Fibroblast of villous mesenchyme (primary cell): ENCODE results near the gene SETD3. TPM values are rescaled to one million over a fixed set of nuclear protein-coding genes. Genes with fewer than 3 reads are reported as not detected.
A peak's percentile ranks its signal among the peaks of the same experiment; 100 is the strongest.

Experiments
- DNase-seq: peaks from one replicate; pipeline ENCODE4 v3.0.0-alpha.2; 2010; ENCODE audit warnings: low read depth
- H3K4me3 ChIP-seq: 2 replicates; pipeline ENCODE4 v1.5.1; 2011; ENCODE audit warnings: low read depth, mild to moderate bottlenecking, low read length
- CTCF ChIP-seq: IDR thresholded peaks from 2 replicates; pipeline ENCODE4 v1.5.1; 2012; ENCODE audit warnings: low read depth, mild to moderate bottlenecking, low read length; ENCODE audit not compliant: insufficient read depth
- total RNA-seq: library from RNA; depleted of rRNA; stranded (reverse); fragments of >200 nt; gene quantifications from 2 replicates; pipeline ENCODE4 v1.2.3, GENCODE V29; 2012

SETD3 gene
- total RNA-seq, 1 donor = 57.0 TPM

- no peak for DNase-seq
- no peak for TF ChIP-seq CTCF
- H3K4me3 ChIP-seq = peak overlapping the region; percentile 7
Observed at GRCh38 chr14:99478128-99478527, 2.5 kb downstream of the SETD3 start.

- TF ChIP-seq CTCF = no peak
- H3K4me3 ChIP-seq = no peak overlapping the region
- DNase-seq = peak; percentile 74
Observed at GRCh38 chr14:99476864-99477263, 3.8 kb downstream of the SETD3 start.

GRCh38 chr14:99475660-99476059, 5.0 kb downstream of the SETD3 start:
- no peak for TF ChIP-seq CTCF
- H3K4me3 ChIP-seq = peak overlapping the region; percentile 15
- peak; percentile 57 for DNase-seq

GRCh38 chr14:99475179-99475578, 5.5 kb downstream of the SETD3 start:
- TF ChIP-seq CTCF = no peak

GRCh38 chr14:99473458-99473857, 7.2 kb downstream of the SETD3 start:
- H3K4me3 ChIP-seq = no peak overlapping the region
- TF ChIP-seq CTCF = no peak
- DNase-seq = no peak

More at GRCh38 chr14:99475179-99475578, 5.5 kb downstream of the SETD3 start:
- DNase-seq = peak; percentile 32
- peak overlapping the region; percentile 15 for H3K4me3 ChIP-seq

- no peak for TF ChIP-seq CTCF
- DNase-seq = no peak
- H3K4me3 ChIP-seq = no peak overlapping the region
Observed at GRCh38 chr14:99472937-99473336, 7.7 kb downstream of the SETD3 start.

GRCh38 chr14:99471731-99472130, 8.9 kb downstream of the SETD3 start:
- no peak for DNase-seq
- no peak for TF ChIP-seq CTCF

More at GRCh38 chr14:99471731-99472130, 8.9 kb downstream of the SETD3 start:
- H3K4me3 ChIP-seq = no peak overlapping the region
